Measurements from ENCODE around the gene MGAT4A.

MGAT4A gene

GRCh38 chr2:98583816-98584618, 146.9 kb downstream of the MGAT4A start:
- Histone ChIP-seq H4K20me1 (ENCODE audit: insufficient read depth, low read length) (no peaks in the 10 kb centered on the region), H3K27ac (ENCODE audit: low read depth, low read length, poor library complexity, severe bottlenecking) (no peak overlapping the region), H3K4me1 (ENCODE audit: insufficient read depth, low read length, severe bottlenecking) (peaks cover 6% of the 10 kb centered on the region), H3K9me2 (ENCODE audit: low read depth, low read length) (no peaks in the 10 kb centered on the region), H3K9me3 (ENCODE audit: low read length) (no peaks in the 10 kb centered on the region), H2AFZ (ENCODE audit: low read length) (no peak overlapping the region), H3K4me3 (ENCODE audit: low read depth, low read length, poor library complexity, severe bottlenecking) (no peak overlapping the region), H3F3A (ENCODE audit: insufficient read depth, low read length) (no peaks in the 10 kb centered on the region), H3K36me3 (ENCODE audit: insufficient read depth, low read length) (peaks cover 5% of the 10 kb centered on the region; the same call in 1 of the 2 replicates), H3K9ac (ENCODE audit: low read length) (no peak overlapping the region), H3K4me2 (ENCODE audit: low read length) (no peak overlapping the region), H3K27me3 (ENCODE audit: insufficient read depth, low read length) (no peaks in the 10 kb centered on the region), H3K79me2 (ENCODE audit: insufficient read depth, low read length) (no peaks in the 10 kb centered on the region)
- TF ChIP-seq CTCF (IDR thresholded peaks at IDR 0.05; ENCODE audit: low read length): no peak
- no peak for TF ChIP-seq EZH2 (IDR thresholded peaks at IDR 0.05; ENCODE audit: borderline replicate concordance, low read length)

DNA sequence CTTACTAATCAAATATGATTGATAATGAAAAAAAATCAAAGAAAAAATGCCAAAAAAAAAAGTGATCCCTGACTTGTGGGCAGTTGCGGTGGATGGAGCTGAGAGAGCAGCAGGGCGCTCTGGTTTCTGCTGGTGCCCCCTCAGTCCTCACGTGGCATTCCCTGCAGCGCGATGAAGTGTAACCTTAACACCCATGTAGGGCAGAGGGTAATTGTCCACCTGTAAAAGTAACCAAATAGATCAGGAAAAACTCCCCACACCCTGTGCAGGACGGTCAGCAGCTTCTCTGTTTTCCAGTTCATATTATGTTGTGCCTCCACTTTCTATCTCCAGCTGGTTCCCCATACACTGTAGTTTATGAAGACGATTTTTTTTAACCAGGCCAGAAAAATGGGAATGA, 147.7 kb downstream of the MGAT4A start:
- Histone ChIP-seq H3K9ac (ENCODE audit: low read length) (no peak overlapping the region), H3K9me2 (ENCODE audit: low read depth, low read length) (no peaks in the 10 kb centered on the region), H3K4me3 (ENCODE audit: low read depth, low read length, poor library complexity, severe bottlenecking) (no peak overlapping the region), H3K4me2 (ENCODE audit: low read length) (no peak overlapping the region), H3F3A (ENCODE audit: insufficient read depth, low read length) (no peaks in the 10 kb centered on the region), H2AFZ (ENCODE audit: low read length) (no peak overlapping the region), H3K27ac (ENCODE audit: low read depth, low read length, poor library complexity, severe bottlenecking) (no peak overlapping the region), H3K27me3 (ENCODE audit: insufficient read depth, low read length) (no peaks in the 10 kb centered on the region), H4K20me1 (ENCODE audit: insufficient read depth, low read length) (no peaks in the 10 kb centered on the region), H3K9me3 (ENCODE audit: low read length) (no peaks in the 10 kb centered on the region), H3K36me3 (ENCODE audit: insufficient read depth, low read length) (peaks cover 5% of the 10 kb centered on the region; the same call in 1 of the 2 replicates), H3K4me1 (ENCODE audit: insufficient read depth, low read length, severe bottlenecking) (peaks cover 6% of the 10 kb centered on the region), H3K79me2 (ENCODE audit: insufficient read depth, low read length) (no peaks in the 10 kb centered on the region)
- TF ChIP-seq EZH2 (IDR thresholded peaks at IDR 0.05; ENCODE audit: borderline replicate concordance, low read length) (no peak), CTCF (IDR thresholded peaks at IDR 0.05; ENCODE audit: low read length) (no peak)

DNA sequence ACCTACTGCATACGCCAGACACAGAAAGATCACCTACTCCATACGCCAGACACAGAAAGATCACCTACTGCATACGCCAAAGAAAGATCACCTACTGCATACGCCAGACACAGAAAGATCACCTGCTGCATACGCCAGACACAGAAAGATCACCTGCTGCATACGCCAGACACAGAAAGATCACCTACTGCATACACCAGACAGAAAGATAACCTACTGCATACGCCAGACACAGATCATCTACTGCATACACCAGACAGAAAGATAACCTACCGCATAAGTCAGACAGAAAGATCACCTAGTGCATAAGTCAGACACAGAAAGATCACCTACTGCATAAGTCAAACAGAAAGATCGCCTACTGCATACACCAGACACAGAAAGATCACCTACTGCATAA, 148.4 kb downstream of the MGAT4A start:
- no peaks in the 10 kb centered on the region for H3K79me2 ChIP-seq (ENCODE audit: insufficient read depth, low read length)
- no peaks in the 10 kb centered on the region for H3K27me3 ChIP-seq (ENCODE audit: insufficient read depth, low read length)
- no peak for TF ChIP-seq EZH2 (IDR thresholded peaks at IDR 0.05; ENCODE audit: borderline replicate concordance, low read length)
- no peak for TF ChIP-seq CTCF (IDR thresholded peaks at IDR 0.05; ENCODE audit: low read length)
- H2AFZ ChIP-seq (ENCODE audit: low read length): no peak overlapping the region
- peaks cover 5% of the 10 kb centered on the region; the same call in 1 of the 2 replicates for H3K36me3 ChIP-seq (ENCODE audit: insufficient read depth, low read length)
- no peaks in the 10 kb centered on the region for H3K9me2 ChIP-seq (ENCODE audit: low read depth, low read length)
- no peak overlapping the region for H3K4me3 ChIP-seq (ENCODE audit: low read depth, low read length, poor library complexity, severe bottlenecking)
- H4K20me1 ChIP-seq (ENCODE audit: insufficient read depth, low read length): no peaks in the 10 kb centered on the region
- no peak overlapping the region for H3K27ac ChIP-seq (ENCODE audit: low read depth, low read length, poor library complexity, severe bottlenecking)
- H3K9ac ChIP-seq (ENCODE audit: low read length): no peak overlapping the region
- peaks cover 6% of the 10 kb centered on the region for H3K4me1 ChIP-seq (ENCODE audit: insufficient read depth, low read length, severe bottlenecking)
- H3F3A ChIP-seq (ENCODE audit: insufficient read depth, low read length): no peaks in the 10 kb centered on the region
- H3K4me2 ChIP-seq (ENCODE audit: low read length): no peak overlapping the region
- no peaks in the 10 kb centered on the region for H3K9me3 ChIP-seq (ENCODE audit: low read length)
